GM12878 (cell line): ENCODE results near the gene PFDN4. TPM values are rescaled to one million over a fixed set of nuclear protein-coding genes. Genes with fewer than 3 reads are reported as not detected.

ENCODE experiments used
- ATAC-seq: fragments of 200-7000 bp; cut with Tn5 transposase; 3 replicates; pipeline ENCODE4 v1.9.1; 2020; ENCODE audit warnings: mild to moderate bottlenecking, moderate library complexity
- BruUV-seq: library from RNA; stranded (reverse); fragments of 400-500 nt; replicated peaks from 2 replicates; lab custom pipeline; 2021; lab: Mats Ljungman, UMichigan
- CTCF ChIA-PET: fragments of 300-600 bp; sonication (Branson Sonifier 250); formaldehyde crosslinking; extraction: SDS; loops from one replicate; lab custom pipeline; 2021; ENCODE audit warnings: inconsistent platforms; lab: Yijun Ruan, JAX
- POLR2A ChIA-PET: fragments of 350-600 bp; formaldehyde crosslinking; extraction: SDS; loops from one replicate; lab custom pipeline; 2021; ENCODE audit warnings: inconsistent platforms; lab: Charles Lee
- RAD21 ChIA-PET: fragments of 300-600 bp; sonication (Branson Sonifier 250); formaldehyde crosslinking; loops from one replicate; lab custom pipeline; 2023; ENCODE audit warnings: antibody characterized with exemption; ENCODE audit not compliant: unreplicated experiment; lab: Charles Lee
- SMC1A ChIA-PET: fragments of 300-600 bp; sonication (Branson Sonifier 250); formaldehyde crosslinking; loops from one replicate; lab custom pipeline; 2023; ENCODE audit not compliant: unreplicated experiment, uncharacterized antibody; lab: Charles Lee
- DNase-seq: peaks from one replicate; pipeline ENCODE4 v3.0.0-alpha.2; 2011; ENCODE audit warnings: low read depth, low spot score
- FAIRE-seq: peaks from 3 replicates; lab custom pipeline; 2011; peaks lifted over from hg19 to GRCh38; lab: Jason Lieb, UNC
- H2AFZ ChIP-seq: 2 replicates; pipeline ENCODE4 v1.6.0; 2011; ENCODE audit warnings: low read depth, low read length, control low read depth; ENCODE audit not compliant: control insufficient read depth
- H3K27ac ChIP-seq: 2 replicates; pipeline ENCODE4 v1.5.1; 2011; ENCODE audit warnings: control low read depth; ENCODE audit not compliant: control insufficient read depth, insufficient read depth
- H3K27me3 ChIP-seq, 2 experiments: replicated peaks in 1 of 2; 2 replicates each; pipeline versions ENCODE4 v1.6.0 to v1.6.1; 2011; ENCODE audit warnings: low read length in 1 of 2; ENCODE audit not compliant: control insufficient read depth in 2 of 2, insufficient read depth in 2 of 2
- H3K36me3 ChIP-seq, 2 experiments: 2 replicates each; pipeline ENCODE4 v1.5.1; 2011; ENCODE audit warnings: low read length in 1 of 2; ENCODE audit not compliant: control insufficient read depth in 2 of 2, insufficient read depth in 2 of 2
- H3K4me1 ChIP-seq: 2 replicates; pipeline ENCODE4 v1.6.1; 2011; ENCODE audit warnings: mild to moderate bottlenecking, low read length, moderate library complexity, mixed read lengths; ENCODE audit not compliant: control insufficient read depth, insufficient read depth
- H3K4me2 ChIP-seq: 2 replicates; pipeline ENCODE4 v1.6.0; 2011; ENCODE audit warnings: control low read depth; ENCODE audit not compliant: control insufficient read depth, insufficient read depth
- H3K4me3 ChIP-seq: fragments of 200-600 bp; sonication (generic); 2 replicates; pipeline ENCODE4 v1.5.1; 2016
- H3K79me2 ChIP-seq: 2 replicates; pipeline ENCODE4 v1.6.0; 2011; ENCODE audit warnings: low read length; ENCODE audit not compliant: control insufficient read depth, insufficient read depth
- H3K9ac ChIP-seq: 2 replicates; pipeline ENCODE4 v1.8.0; 2011; ENCODE audit warnings: low read length, control low read depth, mixed read lengths; ENCODE audit not compliant: control insufficient read depth, insufficient read depth
- H3K9me3 ChIP-seq: replicated peaks from 3 replicates; pipeline ENCODE4 v1.5.1; 2011; ENCODE audit warnings: mild to moderate bottlenecking, low read length; ENCODE audit not compliant: control insufficient read depth, insufficient read depth
- H4K20me1 ChIP-seq: 2 replicates; pipeline ENCODE4 v1.6.0; 2011; ENCODE audit not compliant: control insufficient read depth, insufficient read depth
- CTCF ChIP-seq, 3 experiments: IDR thresholded peaks in 2 of 3; conservative IDR thresholded peaks in 1 of 3; 2 replicates each; pipeline ENCODE4 v1.5.1; 2011; ENCODE audit warnings: low read depth in 3 of 3, low read length in 3 of 3, mild to moderate bottlenecking in 3 of 3, control low read depth in 2 of 3, moderate library complexity in 2 of 3, inconsistent platforms in 1 of 3, mixed read lengths in 1 of 3; ENCODE audit not compliant: control insufficient read depth in 2 of 3, insufficient read depth in 1 of 3; ENCODE audit errors: extremely low read depth in 1 of 3
- MEF2A ChIP-seq: IDR thresholded peaks from 2 replicates; pipeline ENCODE4 v1.6.1; 2011; ENCODE audit warnings: low read depth, mild to moderate bottlenecking, low read length, moderate library complexity; ENCODE audit not compliant: insufficient read depth
- PAX5 ChIP-seq: IDR thresholded peaks from 2 replicates; pipeline ENCODE4 v1.6.1; 2011; ENCODE audit warnings: low read depth, low read length, borderline replicate concordance
- PML ChIP-seq: IDR thresholded peaks from 2 replicates; pipeline ENCODE4 v1.6.1; 2012; ENCODE audit warnings: low read length, inconsistent platforms
- SMAD5 ChIP-seq: IDR thresholded peaks from 2 replicates; pipeline ENCODE4 v1.6.1; 2016; ENCODE audit warnings: antibody characterized with exemption, low read depth
- TARDBP ChIP-seq: IDR thresholded peaks from 2 replicates; pipeline ENCODE4 v1.6.1; 2016; ENCODE audit warnings: borderline replicate concordance
- TBL1XR1 ChIP-seq: IDR thresholded peaks from 2 replicates; pipeline ENCODE4 v1.6.1; 2012; ENCODE audit warnings: low read depth, low read length, improper control_type of control experiment
- ZNF24 ChIP-seq: fragments of 450-650 bp; IDR thresholded peaks from 2 replicates; pipeline ENCODE4 v1.6.1; 2017; ENCODE audit warnings: antibody characterized with exemption, mild to moderate bottlenecking
- WGBS: methylation state at CpG from one replicate; pipeline ENCODE4 v1.1.6; 2016; ENCODE audit warnings: low lambda C conversion rate; ENCODE audit not compliant: insufficient replicate concordance, insufficient coverage; ENCODE audit errors: missing lambda C conversion rate; 5-methylcytosine and 5-hydroxymethylcytosine counted together
- in situ Hi-C: fragments of 300-500 bp; cut with MboI; formaldehyde crosslinking; loops from 9 replicates; pipeline ENCODE4 v1.14.3; 2018; ENCODE audit warnings: mixed read lengths
- intact Hi-C: fragments of 100-400 bp; cut with micrococcal nuclease; formaldehyde crosslinking; loops from one replicate; pipeline ENCODE4 v1.14.2; 2022; ENCODE audit not compliant: unreplicated experiment
- polyA plus RNA-seq, 11 experiments: library from polyadenylated mRNA; depleted of rRNA in 4 of 11; unstranded in 6 of 11; stranded (reverse) in 5 of 11; fragments of >200 nt; fragmentation: Nextera tagmentation in 4 of 11; fragmentation: Illumina TruSeq in 1 of 11; extraction: Ambion mirVana in 4 of 11; extraction: Trizol in 1 of 11; gene quantifications; 1 replicate in 1 of 11; 2 replicates in 10 of 11; pipeline versions ENCODE4 v1.2.1 to v1.2.3, GENCODE V29; 2011 to 2016; ENCODE audit warnings: inconsistent platforms in 2 of 11, missing spikeins in 2 of 11, low read depth in 1 of 11
- total RNA-seq, 4 experiments: library from RNA; depleted of rRNA in 3 of 4; stranded (reverse); fragments of >200 nt in 3 of 4; fragmentation: Illumina TruSeq in 1 of 4; extraction: Trizol in 1 of 4; gene quantifications; 2 replicates each; pipeline versions ENCODE4 v1.2.1 to v1.2.3, GENCODE V29; 2013 to 2021
- TF ChIP-seq, protein P1 (sequence below): IDR thresholded peaks from 2 replicates; pipeline ENCODE4 v1.6.1; 2012; ENCODE audit warnings: improper control_type of control experiment, low read depth, low read length; ENCODE audit not compliant: insufficient replicate concordance

PFDN4 gene
- total and polyA plus RNA-seq, 10 of the 15 experiments (the other 5 are each of a cell fraction or from before 2014, with no cell fraction given), result 36.9 to 136 (median 82.8) TPM

GRCh38 chr20:54234991-54235390 is 27.1 kb downstream of the PFDN4 start:
- ATAC-seq, result no peak
- SMC1A ChIA-PET, result interaction anchor here (0.6 kb wide), 1 partner anchor 1705 kb away, joined by 3 read pairs; no protein-coding TSS in a partner anchor
- POLR2A ChIA-PET, result no interaction called here
- in situ Hi-C loops, result no loop called here
- Histone ChIP-seq H3K27me3 (no peaks in the 10 kb centered on the region), H3K79me2 (no peaks in the 10 kb centered on the region), H3K4me3 (no peak overlapping the region), H3K9me3 (no peaks in the 10 kb centered on the region; the same call in 2 of the 3 replicates), H4K20me1 (no peaks in the 10 kb centered on the region)
- RAD21 ChIA-PET, result interaction anchor here (0.6 kb wide), 1 partner anchor 339 kb away, joined by 3 read pairs; no protein-coding TSS in a partner anchor
- intact Hi-C loops, result no loop called here
- 31% methylated on average over 2 of the region's 2 CpGs for WGBS
- no peak for DNase-seq
- no TSS peak for BruUV-seq
- TF ChIP-seq MEF2A (no peak), PML (no peak)
- TF ChIP-seq, all 136 proteins: peak for 0
- H3K4me1 ChIP-seq, result no peaks in the 10 kb centered on the region
- no peak overlapping the region for H3K27ac ChIP-seq
- no peak for FAIRE-seq
- H3K4me2 ChIP-seq, result no peak overlapping the region
- H3K9ac ChIP-seq, result no peak overlapping the region
- CTCF ChIA-PET, result no interaction called here
- no peaks in the 10 kb centered on the region for H3K36me3 ChIP-seq
- no peak overlapping the region for H2AFZ ChIP-seq

- FAIRE-seq, result no peak
- RAD21 ChIA-PET, result no interaction called here
- intact Hi-C loops, result no loop called here
- TF ChIP-seq ZNF24 (no peak), TARDBP (no peak), CTCF (IDR thresholded peaks at IDR 0.05 in 2 of 3, conservative IDR thresholded peaks at IDR 0.05 in 1 of 3; ENCODE audit: control insufficient read depth in 2 of 3, extremely low read depth in 1 of 3, insufficient read depth in 1 of 3, low read depth in 3 of 3, low read length in 3 of 3) (no peak), PAX5 (no peak), TBL1XR1 (no peak), SMAD5 (no peak)
- TF ChIP-seq, protein P1, sequence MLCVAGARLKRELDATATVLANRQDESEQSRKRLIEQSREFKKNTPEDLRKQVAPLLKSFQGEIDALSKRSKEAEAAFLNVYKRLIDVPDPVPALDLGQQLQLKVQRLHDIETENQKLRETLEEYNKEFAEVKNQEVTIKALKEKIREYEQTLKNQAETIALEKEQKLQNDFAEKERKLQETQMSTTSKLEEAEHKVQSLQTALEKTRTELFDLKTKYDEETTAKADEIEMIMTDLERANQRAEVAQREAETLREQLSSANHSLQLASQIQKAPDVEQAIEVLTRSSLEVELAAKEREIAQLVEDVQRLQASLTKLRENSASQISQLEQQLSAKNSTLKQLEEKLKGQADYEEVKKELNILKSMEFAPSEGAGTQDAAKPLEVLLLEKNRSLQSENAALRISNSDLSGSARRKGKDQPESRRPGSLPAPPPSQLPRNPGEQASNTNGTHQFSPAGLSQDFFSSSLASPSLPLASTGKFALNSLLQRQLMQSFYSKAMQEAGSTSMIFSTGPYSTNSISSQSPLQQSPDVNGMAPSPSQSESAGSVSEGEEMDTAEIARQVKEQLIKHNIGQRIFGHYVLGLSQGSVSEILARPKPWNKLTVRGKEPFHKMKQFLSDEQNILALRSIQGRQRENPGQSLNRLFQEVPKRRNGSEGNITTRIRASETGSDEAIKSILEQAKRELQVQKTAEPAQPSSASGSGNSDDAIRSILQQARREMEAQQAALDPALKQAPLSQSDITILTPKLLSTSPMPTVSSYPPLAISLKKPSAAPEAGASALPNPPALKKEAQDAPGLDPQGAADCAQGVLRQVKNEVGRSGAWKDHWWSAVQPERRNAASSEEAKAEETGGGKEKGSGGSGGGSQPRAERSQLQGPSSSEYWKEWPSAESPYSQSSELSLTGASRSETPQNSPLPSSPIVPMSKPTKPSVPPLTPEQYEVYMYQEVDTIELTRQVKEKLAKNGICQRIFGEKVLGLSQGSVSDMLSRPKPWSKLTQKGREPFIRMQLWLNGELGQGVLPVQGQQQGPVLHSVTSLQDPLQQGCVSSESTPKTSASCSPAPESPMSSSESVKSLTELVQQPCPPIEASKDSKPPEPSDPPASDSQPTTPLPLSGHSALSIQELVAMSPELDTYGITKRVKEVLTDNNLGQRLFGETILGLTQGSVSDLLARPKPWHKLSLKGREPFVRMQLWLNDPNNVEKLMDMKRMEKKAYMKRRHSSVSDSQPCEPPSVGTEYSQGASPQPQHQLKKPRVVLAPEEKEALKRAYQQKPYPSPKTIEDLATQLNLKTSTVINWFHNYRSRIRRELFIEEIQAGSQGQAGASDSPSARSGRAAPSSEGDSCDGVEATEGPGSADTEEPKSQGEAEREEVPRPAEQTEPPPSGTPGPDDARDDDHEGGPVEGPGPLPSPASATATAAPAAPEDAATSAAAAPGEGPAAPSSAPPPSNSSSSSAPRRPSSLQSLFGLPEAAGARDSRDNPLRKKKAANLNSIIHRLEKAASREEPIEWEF, result no peak
Measured at GRCh38 chr20:54237116-54237943, 29.4 kb downstream of the PFDN4 start.

More at GRCh38 chr20:54237116-54237943, 29.4 kb downstream of the PFDN4 start:
- Histone ChIP-seq H4K20me1 (no peaks in the 10 kb centered on the region), H3K4me3 (no peak overlapping the region), H3K27ac (no peak overlapping the region), H3K4me2 (no peak overlapping the region), H3K36me3 (no peaks in the 10 kb centered on the region), H3K79me2 (no peaks in the 10 kb centered on the region), H2AFZ (no peak overlapping the region), H3K9ac (no peak overlapping the region), H3K27me3 (no peaks in the 10 kb centered on the region), H3K4me1 (no peaks in the 10 kb centered on the region), H3K9me3 (no peaks in the 10 kb centered on the region; the same call in 2 of the 3 replicates)
- 36% methylated on average over 12 of the region's 12 CpGs for WGBS
- in situ Hi-C loops, result no loop called here
- ATAC-seq (no peak), DNase-seq (no peak)
- ChIA-PET CTCF (no interaction called here), SMC1A (no interaction called here), POLR2A (no interaction called here)
- no TSS peak for BruUV-seq
